ENCODE results near the gene ASB4. TPM values are rescaled to one million over a fixed set of nuclear protein-coding genes. Genes with fewer than 3 reads are reported as not detected.

ASB4 gene
- total RNA-seq, 1 donor from 2014 or later: 8.7 TPM

GRCh38 chr7:95583834-95584621, 98.3 kb downstream of the ASB4 start:
- ATAC-seq (peak; percentile 2), DNase-seq (no peak)
- intact Hi-C loops (cut with micrococcal nuclease): no loop called here

- ATAC-seq: no peak
- intact Hi-C loops (cut with micrococcal nuclease): no loop called here
- no peak for DNase-seq
These were observed 99.2 kb downstream of the ASB4 start for GRCh38 chr7:95584769-95585425.

- DNase-seq (no peak), ATAC-seq (peak; percentile 3)
- intact Hi-C loops (cut with micrococcal nuclease): no loop called here
These were observed 99.7 kb downstream of the ASB4 start for GRCh38 chr7:95585426-95585789.

GRCh38 chr7:95586951-95587301, 101.2 kb downstream of the ASB4 start:
- intact Hi-C loops (cut with micrococcal nuclease): no loop called here
- ATAC-seq (no peak), DNase-seq (no peak)

GRCh38 chr7:95589031-95589430, 103.3 kb downstream of the ASB4 start:
- ATAC-seq (peak; percentile 1), DNase-seq (no peak)
- intact Hi-C loops (cut with micrococcal nuclease): no loop called here

GRCh38 chr7:95589766-95590165, 104.0 kb downstream of the ASB4 start:
- DNase-seq: no peak
- intact Hi-C loops (cut with micrococcal nuclease): no loop called here
- peak; percentile 1 for ATAC-seq

Other genes starting within 250 kb of the ASB4 start
- not detected for gene PON1, start 161.4 kb upstream of the ASB4 start, total RNA-seq
- 0.77 TPM for gene PON3, start 89.6 kb upstream of the ASB4 start, total RNA-seq
- 39.9 TPM for gene PON2, start 50.9 kb upstream of the ASB4 start, total RNA-seq
- gene PDK4, start 110.6 kb downstream of the ASB4 start, total RNA-seq: 289 TPM